HG02973 (cell line): ENCODE data around the gene ADNP.

ENCODE experiments used
- ATAC-seq: cut with Tn5 transposase; IDR thresholded peaks from one replicate; pipeline ENCODE4 v1.9.1; 2021; ENCODE audit warnings: moderate library complexity; ENCODE audit not compliant: unreplicated experiment

ADNP gene

GRCh38 chr20:50874111-50874757 is 57.0 kb downstream of the ADNP start:
- ATAC-seq: no peak

DNA sequence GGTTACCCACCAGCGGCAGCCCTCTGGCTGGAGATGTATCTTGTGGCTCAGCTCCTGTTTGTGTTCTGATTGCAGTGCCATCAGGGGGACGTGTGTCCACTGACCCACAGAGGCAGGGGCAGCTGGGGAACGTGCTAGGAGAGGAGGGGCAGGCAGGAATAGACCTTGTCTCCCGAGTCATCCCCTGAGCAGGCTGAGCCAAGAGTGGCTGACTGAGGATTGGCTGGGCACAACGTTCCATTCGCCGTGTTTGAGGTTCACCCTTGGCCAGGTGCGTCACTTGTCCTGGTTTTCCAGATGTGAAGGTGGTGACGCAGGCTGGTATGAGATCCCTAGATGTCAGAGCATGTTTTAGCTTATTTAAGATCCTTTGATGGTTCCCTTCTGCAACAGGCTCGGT is 57.7 kb downstream of the ADNP start:
- no peak for ATAC-seq

DNA sequence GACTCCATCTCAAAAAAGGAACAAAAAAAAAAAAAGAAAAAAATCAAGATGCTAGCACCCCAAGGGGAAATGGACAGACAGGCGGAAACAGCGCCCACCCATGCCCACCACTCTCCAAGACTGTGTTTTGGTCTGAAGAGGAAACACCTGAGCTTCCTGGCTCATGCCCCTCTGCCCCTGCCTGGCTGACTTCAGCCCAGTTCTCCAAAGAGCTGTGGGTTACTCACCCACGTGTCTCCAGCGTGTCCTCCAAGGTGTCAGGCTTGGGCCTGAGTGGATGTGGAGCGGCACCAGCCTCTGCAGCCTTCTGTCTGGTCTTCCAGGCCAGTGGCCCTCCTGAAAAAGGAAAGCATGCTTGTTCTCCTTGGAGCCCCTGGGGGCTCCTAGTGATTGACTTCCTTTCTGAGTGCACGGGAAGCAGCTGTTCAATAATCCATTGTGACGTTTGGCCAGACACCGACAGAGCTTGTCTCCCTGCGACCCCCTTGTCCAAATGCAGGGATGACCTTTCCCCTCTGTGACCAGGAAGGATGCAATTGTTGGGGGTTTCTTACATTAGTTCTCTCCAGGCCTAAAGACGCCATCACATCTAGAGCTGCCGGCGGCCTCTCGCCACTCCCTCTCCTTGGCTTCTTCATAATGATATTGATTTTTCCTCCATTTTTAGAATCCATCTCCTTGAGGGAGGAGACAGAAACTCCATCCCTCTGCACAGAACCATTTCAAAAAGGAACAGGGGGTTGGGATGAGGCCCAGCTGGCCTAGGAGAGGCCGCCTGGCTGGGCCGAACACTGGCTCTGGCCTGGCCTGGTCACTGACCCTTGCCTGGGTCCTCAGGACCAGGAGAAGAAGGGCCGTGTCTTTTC is 58.4 kb downstream of the ADNP start:
- no peak for ATAC-seq

- ATAC-seq: no peak
Observed at GRCh38 chr20:50870561-50871161, 60.6 kb downstream of the ADNP start.

DNA sequence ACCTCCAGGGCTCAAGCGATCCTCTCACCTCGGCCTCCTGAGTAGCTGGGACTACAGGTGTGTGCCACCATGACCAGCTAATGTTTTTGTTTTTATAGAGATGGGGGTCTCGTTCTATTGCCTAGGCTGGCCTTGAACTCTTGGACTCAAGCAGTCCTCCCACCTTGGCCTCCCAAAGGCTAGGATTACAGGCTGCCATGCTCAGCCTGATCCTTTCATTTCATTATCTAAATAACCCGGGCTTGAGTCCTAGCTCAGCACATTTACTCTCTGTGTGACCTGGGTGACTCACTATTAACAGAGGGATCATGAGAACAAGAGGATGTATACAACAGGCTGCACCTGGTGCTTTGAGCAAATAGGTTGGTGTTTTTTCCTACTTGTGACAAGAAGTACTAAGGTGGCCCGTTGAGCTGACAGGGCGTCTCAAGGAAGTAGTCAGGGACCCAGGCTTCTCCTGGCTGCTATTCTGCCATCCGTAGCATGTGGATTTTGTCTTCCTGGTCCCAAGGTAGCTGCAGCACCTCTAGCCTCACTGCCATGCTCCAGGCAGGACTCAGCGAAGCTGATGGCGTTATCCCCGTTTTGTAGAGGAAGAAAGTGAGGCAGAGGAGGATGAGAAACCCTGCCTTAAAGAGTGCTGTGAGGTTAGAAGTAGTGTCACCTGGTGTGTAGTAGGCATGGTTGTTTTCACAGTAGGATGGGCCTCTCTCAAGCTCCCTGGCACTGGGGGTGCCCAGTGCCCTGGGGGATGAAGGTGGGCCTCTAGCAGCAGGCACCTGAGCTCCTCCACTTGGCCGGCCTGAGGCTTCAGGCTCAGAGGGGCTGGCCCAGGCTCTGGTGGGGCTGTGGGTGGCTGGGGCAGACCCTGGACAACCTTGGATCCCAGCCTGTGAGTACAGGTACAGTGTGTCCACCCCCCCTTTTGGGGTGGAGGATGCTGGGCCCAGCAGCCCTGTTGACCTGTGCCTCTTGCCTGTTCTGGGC is 62.4 kb downstream of the ADNP start:
- ATAC-seq: no peak

DNA sequence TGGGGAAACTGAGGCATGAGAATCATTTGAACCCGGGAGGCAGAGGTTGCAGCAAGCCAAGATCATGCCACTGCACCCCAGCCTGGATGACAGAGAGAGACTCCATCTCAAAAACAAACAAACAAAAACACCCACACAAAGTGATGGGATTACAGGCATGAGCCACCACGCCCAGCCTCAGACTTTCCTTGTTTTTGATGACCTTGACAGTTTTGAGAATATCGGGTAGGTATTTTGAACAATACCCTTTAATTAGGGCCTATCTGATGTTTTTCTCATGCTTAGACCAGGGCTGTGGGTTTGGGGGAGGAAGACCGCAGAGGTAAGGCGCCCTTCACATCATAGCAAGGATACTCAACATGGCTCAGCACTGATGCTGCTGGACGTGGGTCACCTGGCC is 63.4 kb downstream of the ADNP start:
- no peak for ATAC-seq

- ATAC-seq: no peak
Observed at GRCh38 chr20:50866831-50867230, 64.4 kb downstream of the ADNP start.

GRCh38 chr20:50866036-50866685 is 65.1 kb downstream of the ADNP start:
- no peak for ATAC-seq

GRCh38 chr20:50865591-50865990 is 65.6 kb downstream of the ADNP start:
- no peak for ATAC-seq

DNA sequence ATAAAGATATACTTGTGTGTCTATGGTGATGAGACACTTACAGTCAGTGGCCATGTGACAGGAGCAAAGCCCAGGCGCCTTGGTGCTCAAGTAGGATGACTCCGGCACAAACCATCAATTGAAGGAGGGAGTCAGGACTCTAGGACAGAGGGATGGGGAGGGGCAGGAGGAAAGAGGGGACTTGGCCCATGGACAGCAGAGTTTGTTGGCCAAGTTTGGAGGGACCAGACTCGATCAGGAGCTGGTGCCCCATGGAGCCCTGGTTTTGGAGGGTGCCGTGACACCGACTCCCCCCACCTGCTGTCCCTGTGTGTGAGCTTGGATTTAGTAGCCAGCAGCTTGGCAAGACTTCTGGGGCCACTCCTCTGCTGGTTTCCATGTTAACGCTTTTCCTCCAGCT is 66.1 kb downstream of the ADNP start:
- ATAC-seq: no peak

DNA sequence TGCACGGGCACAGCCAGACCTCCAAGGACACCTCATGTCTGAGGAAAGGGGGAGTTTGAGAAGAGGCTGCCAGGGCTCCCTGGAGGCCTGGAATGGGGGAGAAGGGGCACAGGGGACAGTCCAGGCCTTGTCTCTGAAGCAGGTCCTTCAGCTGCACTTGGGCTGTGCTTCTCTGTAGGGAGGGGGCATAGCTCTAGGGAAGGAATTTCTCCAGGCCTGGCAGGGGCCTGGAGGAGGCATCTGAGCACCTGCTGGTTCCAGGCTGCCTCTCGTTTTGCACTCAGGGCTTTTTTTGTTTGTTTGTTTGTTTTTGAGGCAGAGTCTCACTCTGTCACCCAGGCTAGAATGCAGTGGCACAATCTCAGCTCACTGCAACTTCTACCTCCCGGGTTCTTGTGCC is 68.7 kb downstream of the ADNP start:
- ATAC-seq: no peak

- no peak for ATAC-seq
Observed at GRCh38 chr20:50861012-50861411, 70.2 kb downstream of the ADNP start.

DNA sequence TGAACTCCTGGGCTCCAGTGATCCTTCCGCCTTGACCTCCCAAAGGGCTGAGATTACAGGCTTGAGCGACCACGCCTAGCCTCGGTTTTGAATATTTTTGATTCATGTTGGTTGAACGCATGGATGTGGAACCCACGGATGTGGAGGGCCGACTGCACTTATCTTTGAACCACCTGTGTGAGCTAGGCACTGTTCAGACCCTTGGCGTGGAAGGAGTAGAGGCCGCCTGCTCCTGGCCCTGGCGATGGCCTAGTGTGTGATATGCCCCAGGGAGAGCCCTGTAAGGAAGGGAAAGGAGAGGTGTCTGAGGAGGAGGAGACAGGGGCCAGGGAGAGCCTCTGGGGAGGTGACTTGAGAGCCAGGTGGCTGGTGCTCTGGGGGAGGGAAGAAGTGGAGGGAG is 72.1 kb downstream of the ADNP start:
- ATAC-seq: no peak

DNA sequence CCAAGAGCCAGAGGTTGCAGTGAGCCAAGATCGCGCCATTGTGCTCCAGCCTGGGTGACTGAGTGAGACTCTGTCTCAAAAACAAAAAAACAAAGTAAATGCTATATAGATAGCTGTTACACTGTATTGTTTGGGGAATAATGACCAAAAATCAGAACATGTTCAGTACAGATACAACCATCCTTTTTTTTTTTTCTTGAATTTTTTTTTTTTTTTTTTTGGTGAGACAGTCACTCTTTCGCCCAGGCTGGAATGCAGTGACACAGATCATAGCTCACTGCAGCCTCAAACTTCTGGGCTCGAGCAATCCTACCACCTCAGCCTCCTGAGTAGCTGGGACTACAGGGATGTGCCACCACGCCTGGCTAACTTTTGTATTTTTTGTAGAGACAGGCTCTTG is 72.7 kb downstream of the ADNP start:
- ATAC-seq: no peak

DNA sequence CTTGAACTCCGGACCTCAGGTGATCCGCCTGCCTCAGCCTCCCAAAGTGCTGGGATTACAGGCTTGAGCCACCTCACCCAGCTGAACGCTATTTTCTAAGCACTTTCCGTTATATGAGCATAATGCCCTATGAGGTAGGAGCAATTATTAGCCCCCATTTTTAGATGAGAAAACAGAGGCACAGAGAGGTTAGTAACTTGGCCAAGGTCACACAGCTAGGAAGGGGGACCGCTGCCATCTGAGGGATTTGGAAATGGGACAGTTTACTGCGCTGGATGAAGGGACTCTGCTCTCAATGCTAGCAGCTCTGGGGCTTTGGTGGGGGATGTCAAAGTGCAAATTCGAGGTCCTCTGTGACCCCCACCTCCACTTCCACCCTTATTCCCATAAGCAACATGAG is 73.9 kb downstream of the ADNP start:
- no peak for ATAC-seq

GRCh38 chr20:50856475-50857041 is 74.7 kb downstream of the ADNP start:
- ATAC-seq: no peak

DNA sequence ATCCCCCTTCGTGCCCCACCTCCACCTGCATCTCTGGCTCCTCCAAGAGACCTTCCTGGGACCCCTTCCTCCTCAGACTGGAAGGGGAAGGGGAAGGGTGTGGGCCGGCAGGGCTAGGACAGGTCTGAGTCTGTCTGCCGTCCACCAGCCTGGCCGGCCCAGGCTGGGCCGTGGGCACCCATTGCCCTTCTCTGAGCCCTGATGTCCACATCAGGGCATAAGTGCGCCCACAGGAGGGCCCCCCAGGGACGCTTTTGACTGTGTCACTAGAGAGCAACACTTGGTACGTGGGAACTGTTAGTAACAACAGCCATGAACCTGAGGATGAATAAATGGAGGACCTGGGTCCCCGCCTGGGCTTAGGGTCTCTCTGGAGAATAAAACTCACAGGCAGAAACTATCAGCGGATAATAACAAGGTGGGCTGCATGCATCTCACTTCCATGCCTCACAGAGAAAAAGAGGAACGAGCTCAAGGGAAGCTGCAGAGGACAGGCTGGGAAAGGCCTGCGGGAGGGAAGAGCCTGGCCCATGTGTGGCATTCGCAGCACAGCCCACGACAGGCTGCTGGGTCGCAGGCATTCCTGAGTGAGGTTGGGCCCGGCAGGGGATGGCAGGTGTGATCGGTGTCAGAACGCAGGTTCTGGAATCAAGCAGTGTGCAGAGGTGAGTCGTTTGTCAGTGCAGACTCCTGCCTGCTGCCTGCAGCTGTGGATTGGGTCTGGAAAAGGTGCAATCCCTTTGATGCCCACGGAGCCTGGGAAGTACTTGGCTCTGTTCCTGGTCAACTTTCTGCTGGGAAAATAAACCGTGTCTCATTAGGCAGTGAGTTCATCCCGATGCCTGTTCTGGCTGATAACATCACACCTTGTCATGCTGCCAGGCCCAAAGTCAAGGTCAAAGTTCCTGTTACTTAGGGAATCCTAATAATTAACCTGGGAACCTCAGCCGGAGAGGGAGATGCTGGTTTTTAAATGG is 75.5 kb downstream of the ADNP start:
- no peak for ATAC-seq

GRCh38 chr20:50854506-50855249 is 76.6 kb downstream of the ADNP start:
- no peak for ATAC-seq
